ENCODE data around the gene SLC4A1AP. TPM values are rescaled to one million over a fixed set of nuclear protein-coding genes. Genes with fewer than 3 reads are reported as not detected.

SLC4A1AP gene
- total RNA-seq, 1 donor from 2014 or later, result 20.5 TPM

- DNase-seq (ENCODE audit: low read depth), result no peak
- no peak for FAIRE-seq
- TF ChIP-seq CTCF (IDR thresholded peaks at IDR 0.05; ENCODE audit: insufficient read depth, low read length, severe bottlenecking), result no peak
- Histone ChIP-seq H3K36me3 (ENCODE audit: control insufficient read depth, insufficient read depth, low read length) (no peaks in the 10 kb centered on the region), H3K4me3 (ENCODE audit: low read depth, low read length) (no peak overlapping the region), H3K27me3 (ENCODE audit: control insufficient read depth, insufficient read depth, low read length) (no peaks in the 10 kb centered on the region)
Observed at GRCh38 chr2:27721884-27722485, 58.3 kb downstream of the SLC4A1AP start.

GRCh38 chr2:27723372-27724144 is 59.9 kb downstream of the SLC4A1AP start:
- TF ChIP-seq CTCF (IDR thresholded peaks at IDR 0.05; ENCODE audit: insufficient read depth, low read length, severe bottlenecking), result peak; percentile 89
- FAIRE-seq (no peak), DNase-seq (ENCODE audit: low read depth) (peak; percentile 60)
- Histone ChIP-seq H3K4me3 (ENCODE audit: low read depth, low read length) (no peak overlapping the region), H3K36me3 (ENCODE audit: control insufficient read depth, insufficient read depth, low read length) (no peaks in the 10 kb centered on the region), H3K27me3 (ENCODE audit: control insufficient read depth, insufficient read depth, low read length) (no peaks in the 10 kb centered on the region)

- Histone ChIP-seq H3K36me3 (ENCODE audit: control insufficient read depth, insufficient read depth, low read length) (no peaks in the 10 kb centered on the region), H3K27me3 (ENCODE audit: control insufficient read depth, insufficient read depth, low read length) (no peaks in the 10 kb centered on the region), H3K4me3 (ENCODE audit: low read depth, low read length) (no peak overlapping the region)
- TF ChIP-seq CTCF (IDR thresholded peaks at IDR 0.05; ENCODE audit: insufficient read depth, low read length, severe bottlenecking), result no peak
- no peak for FAIRE-seq
- DNase-seq (ENCODE audit: low read depth), result no peak
Observed at GRCh38 chr2:27724191-27724590, 60.5 kb downstream of the SLC4A1AP start.

GRCh38 chr2:27724905-27725701 is 61.4 kb downstream of the SLC4A1AP start:
- no peak for FAIRE-seq

GRCh38 chr2:27727257-27727656 is 63.6 kb downstream of the SLC4A1AP start:
- no peak for TF ChIP-seq CTCF (IDR thresholded peaks at IDR 0.05; ENCODE audit: insufficient read depth, low read length, severe bottlenecking)
- H3K4me3 ChIP-seq (ENCODE audit: low read depth, low read length), result no peak overlapping the region
- no peaks in the 10 kb centered on the region for H3K27me3 ChIP-seq (ENCODE audit: control insufficient read depth, insufficient read depth, low read length)
- FAIRE-seq, result no peak
- DNase-seq (ENCODE audit: low read depth), result no peak
- H3K36me3 ChIP-seq (ENCODE audit: control insufficient read depth, insufficient read depth, low read length), result no peaks in the 10 kb centered on the region

More at GRCh38 chr2:27724905-27725701, 61.4 kb downstream of the SLC4A1AP start:
- H3K36me3 ChIP-seq (ENCODE audit: control insufficient read depth, insufficient read depth, low read length), result no peaks in the 10 kb centered on the region
- H3K27me3 ChIP-seq (ENCODE audit: control insufficient read depth, insufficient read depth, low read length), result no peaks in the 10 kb centered on the region
- no peak overlapping the region for H3K4me3 ChIP-seq (ENCODE audit: low read depth, low read length)
- DNase-seq (ENCODE audit: low read depth), result no peak
- no peak for TF ChIP-seq CTCF (IDR thresholded peaks at IDR 0.05; ENCODE audit: insufficient read depth, low read length, severe bottlenecking)

All from bronchial epithelial cell (primary cell).